ENCODE results near the gene FAM204A.

The FAM204A gene

GRCh38 chr10:118278649-118279048 lies 63.5 kb downstream of the FAM204A start:
- Histone ChIP-seq H2AFZ (ENCODE audit: low read length) (no peak overlapping the region), H2BK120ac (ENCODE audit: low read depth, low read length) (no peak overlapping the region), H3K18ac (ENCODE audit: low read length) (no peak overlapping the region), H3K4me3 (ENCODE audit: low read length in 2 of 2) (no peak overlapping the region), H3K4me2 (ENCODE audit: insufficient read depth, low read length, poor library complexity, severe bottlenecking) (no peak overlapping the region), H3K14ac (ENCODE audit: low read length) (no peak overlapping the region), H3K27ac (replicated peaks; ENCODE audit: low read length) (no peak overlapping the region), H3K23ac (ENCODE audit: low read depth, low read length, poor library complexity) (no peak overlapping the region), H4K8ac (ENCODE audit: low read depth, low read length) (no peak overlapping the region), H2BK15ac (ENCODE audit: low read length) (no peak overlapping the region), H2AK5ac (ENCODE audit: low read depth, low read length) (no peak overlapping the region), H2BK5ac (ENCODE audit: low read length) (no peak overlapping the region), H3K27me3 (ENCODE audit: control insufficient read depth in 3 of 3, insufficient read depth in 3 of 3, low read depth in 1 of 3, low read length in 3 of 3) (peaks cover 0 to 4% (median 0%) of the 10 kb centered on the region in 3 experiments), H4K91ac (ENCODE audit: low read depth, low read length, poor library complexity) (no peak overlapping the region), H3K36me3 (replicated peaks in 1 of 2; ENCODE audit: control insufficient read depth in 2 of 2, insufficient read depth in 2 of 2, low read length in 2 of 2) (peaks cover 0 to 1% of the 10 kb centered on the region in 2 donors), H3K4me1 (ENCODE audit: control insufficient read depth in 2 of 2, insufficient read depth in 1 of 2, low read depth in 1 of 2, low read length in 2 of 2) (peaks cover 0 to 2% of the 10 kb centered on the region in 2 donors), H3K9ac (ENCODE audit: low read depth, low read length, poor library complexity) (no peak overlapping the region), H3K9me3 (replicated peaks in 1 of 2; ENCODE audit: control insufficient read depth in 2 of 2, insufficient read depth in 1 of 2, low read depth in 1 of 2, low read length in 2 of 2) (peaks cover 0 to 7% of the 10 kb centered on the region in 2 donors), H3K4ac (ENCODE audit: low read length) (no peak overlapping the region), H2BK12ac (ENCODE audit: low read length) (no peak overlapping the region), H3K79me1 (ENCODE audit: low read depth, low read length) (no peaks in the 10 kb centered on the region)
- DNase-seq (ENCODE audit: low spot score) = no peak

GRCh38 chr10:118277871-118278270 lies 64.3 kb downstream of the FAM204A start:
- Histone ChIP-seq H2AFZ (ENCODE audit: low read length) (no peak overlapping the region), H3K23ac (ENCODE audit: low read depth, low read length, poor library complexity) (no peak overlapping the region), H4K91ac (ENCODE audit: low read depth, low read length, poor library complexity) (no peak overlapping the region), H3K9me3 (replicated peaks in 1 of 2; ENCODE audit: control insufficient read depth in 2 of 2, insufficient read depth in 1 of 2, low read depth in 1 of 2, low read length in 2 of 2) (peaks cover 0 to 7% of the 10 kb centered on the region in 2 donors), H3K27me3 (ENCODE audit: control insufficient read depth in 3 of 3, insufficient read depth in 3 of 3, low read depth in 1 of 3, low read length in 3 of 3) (peaks cover 0 to 7% (median 0%) of the 10 kb centered on the region in 3 experiments), H3K4me2 (ENCODE audit: insufficient read depth, low read length, poor library complexity, severe bottlenecking) (no peak overlapping the region), H4K8ac (ENCODE audit: low read depth, low read length) (no peak overlapping the region), H2AK5ac (ENCODE audit: low read depth, low read length) (no peak overlapping the region), H2BK12ac (ENCODE audit: low read length) (no peak overlapping the region), H3K36me3 (replicated peaks in 1 of 2; ENCODE audit: control insufficient read depth in 2 of 2, insufficient read depth in 2 of 2, low read length in 2 of 2) (peaks cover 0 to 1% of the 10 kb centered on the region in 2 donors), H3K4ac (ENCODE audit: low read length) (no peak overlapping the region), H3K4me3 (ENCODE audit: low read length in 2 of 2) (no peak overlapping the region), H3K79me1 (ENCODE audit: low read depth, low read length) (no peaks in the 10 kb centered on the region), H3K27ac (replicated peaks; ENCODE audit: low read length) (no peak overlapping the region), H2BK120ac (ENCODE audit: low read depth, low read length) (no peak overlapping the region), H3K4me1 (ENCODE audit: control insufficient read depth in 2 of 2, insufficient read depth in 1 of 2, low read depth in 1 of 2, low read length in 2 of 2) (peaks cover 0 to 2% of the 10 kb centered on the region in 2 donors), H2BK15ac (ENCODE audit: low read length) (no peak overlapping the region), H3K9ac (ENCODE audit: low read depth, low read length, poor library complexity) (no peak overlapping the region), H3K14ac (ENCODE audit: low read length) (no peak overlapping the region), H3K18ac (ENCODE audit: low read length) (no peak overlapping the region), H2BK5ac (ENCODE audit: low read length) (no peak overlapping the region)
- no peak for DNase-seq (ENCODE audit: low spot score)
- no CpG with 5 or more reads among the region's 2 CpGs for WGBS, 2 donors (ENCODE audit: extremely low coverage in 2 of 2, insufficient read length in 2 of 2, insufficient replicate concordance in 1 of 2)

GRCh38 chr10:118276727-118277126 lies 65.4 kb downstream of the FAM204A start:
- H2BK15ac ChIP-seq (ENCODE audit: low read length) = no peak overlapping the region
- no peak overlapping the region for H3K27ac ChIP-seq (replicated peaks; ENCODE audit: low read length)
- no peak overlapping the region for H3K4me3 ChIP-seq (ENCODE audit: low read length in 2 of 2)
- H3K79me1 ChIP-seq (ENCODE audit: low read depth, low read length) = no peaks in the 10 kb centered on the region
- H3K4me1 ChIP-seq (ENCODE audit: control insufficient read depth in 2 of 2, insufficient read depth in 1 of 2, low read depth in 1 of 2, low read length in 2 of 2) = peaks cover 0 to 3% of the 10 kb centered on the region in 2 donors
- no peak overlapping the region for H3K14ac ChIP-seq (ENCODE audit: low read length)
- H3K23ac ChIP-seq (ENCODE audit: low read depth, low read length, poor library complexity) = no peak overlapping the region
- no peak overlapping the region for H2BK5ac ChIP-seq (ENCODE audit: low read length)
- peaks cover 0 to 5% of the 10 kb centered on the region in 2 donors for H3K9me3 ChIP-seq (replicated peaks in 1 of 2; ENCODE audit: control insufficient read depth in 2 of 2, insufficient read depth in 1 of 2, low read depth in 1 of 2, low read length in 2 of 2)
- H3K9ac ChIP-seq (ENCODE audit: low read depth, low read length, poor library complexity) = no peak overlapping the region
- no peak for DNase-seq (ENCODE audit: low spot score)
- no CpG with 5 or more reads among the region's 2 CpGs for WGBS, 2 donors (ENCODE audit: extremely low coverage in 2 of 2, insufficient read length in 2 of 2, insufficient replicate concordance in 1 of 2)
- H3K36me3 ChIP-seq (replicated peaks in 1 of 2; ENCODE audit: control insufficient read depth in 2 of 2, insufficient read depth in 2 of 2, low read length in 2 of 2) = peaks cover 0 to 1% of the 10 kb centered on the region in 2 donors
- no peak overlapping the region for H3K18ac ChIP-seq (ENCODE audit: low read length)
- no peak overlapping the region for H2BK12ac ChIP-seq (ENCODE audit: low read length)
- no peak overlapping the region for H3K4ac ChIP-seq (ENCODE audit: low read length)
- H3K4me2 ChIP-seq (ENCODE audit: insufficient read depth, low read length, poor library complexity, severe bottlenecking) = no peak overlapping the region
- H4K91ac ChIP-seq (ENCODE audit: low read depth, low read length, poor library complexity) = no peak overlapping the region
- H3K27me3 ChIP-seq (ENCODE audit: control insufficient read depth in 3 of 3, insufficient read depth in 3 of 3, low read depth in 1 of 3, low read length in 3 of 3) = peaks cover 0 to 10% (median 0%) of the 10 kb centered on the region in 3 experiments
- H2BK120ac ChIP-seq (ENCODE audit: low read depth, low read length) = no peak overlapping the region
- no peak overlapping the region for H2AFZ ChIP-seq (ENCODE audit: low read length)
- no peak overlapping the region for H2AK5ac ChIP-seq (ENCODE audit: low read depth, low read length)
- H4K8ac ChIP-seq (ENCODE audit: low read depth, low read length) = no peak overlapping the region

GRCh38 chr10:118276204-118276603 lies 65.9 kb downstream of the FAM204A start:
- Histone ChIP-seq H2BK15ac (ENCODE audit: low read length) (no peak overlapping the region), H2BK12ac (ENCODE audit: low read length) (no peak overlapping the region), H4K8ac (ENCODE audit: low read depth, low read length) (no peak overlapping the region), H3K23ac (ENCODE audit: low read depth, low read length, poor library complexity) (no peak overlapping the region), H3K14ac (ENCODE audit: low read length) (no peak overlapping the region), H3K9ac (ENCODE audit: low read depth, low read length, poor library complexity) (no peak overlapping the region), H3K9me3 (replicated peaks in 1 of 2; ENCODE audit: control insufficient read depth in 2 of 2, insufficient read depth in 1 of 2, low read depth in 1 of 2, low read length in 2 of 2) (peaks cover 0 to 5% of the 10 kb centered on the region in 2 donors), H3K4me2 (ENCODE audit: insufficient read depth, low read length, poor library complexity, severe bottlenecking) (no peak overlapping the region), H4K91ac (ENCODE audit: low read depth, low read length, poor library complexity) (no peak overlapping the region), H3K4me3 (ENCODE audit: low read length in 2 of 2) (no peak overlapping the region), H3K18ac (ENCODE audit: low read length) (no peak overlapping the region), H2AFZ (ENCODE audit: low read length) (no peak overlapping the region), H2BK120ac (ENCODE audit: low read depth, low read length) (no peak overlapping the region), H3K4me1 (ENCODE audit: control insufficient read depth in 2 of 2, insufficient read depth in 1 of 2, low read depth in 1 of 2, low read length in 2 of 2) (peaks cover 3 to 7% of the 10 kb centered on the region in 2 donors), H3K27me3 (ENCODE audit: control insufficient read depth in 3 of 3, insufficient read depth in 3 of 3, low read depth in 1 of 3, low read length in 3 of 3) (peaks cover 0 to 15% (median 0%) of the 10 kb centered on the region in 3 experiments), H2AK5ac (ENCODE audit: low read depth, low read length) (no peak overlapping the region), H2BK5ac (ENCODE audit: low read length) (no peak overlapping the region), H3K27ac (replicated peaks; ENCODE audit: low read length) (no peak overlapping the region), H3K36me3 (replicated peaks in 1 of 2; ENCODE audit: control insufficient read depth in 2 of 2, insufficient read depth in 2 of 2, low read length in 2 of 2) (peaks cover 0 to 1% of the 10 kb centered on the region in 2 donors), H3K79me1 (ENCODE audit: low read depth, low read length) (no peaks in the 10 kb centered on the region), H3K4ac (ENCODE audit: low read length) (no peak overlapping the region)
- DNase-seq (ENCODE audit: low spot score) = no peak

Data from neuronal stem cell (in vitro differentiated cells).